ENCODE results near the gene RHOBTB3.

- TF ChIP-seq CTCF (conservative IDR thresholded peaks at IDR 0.05 in 1 of 2, IDR thresholded peaks at IDR 0.05 in 1 of 2; ENCODE audit: low read depth in 1 of 2, low read length in 2 of 2) (no peak), EZH2 (IDR thresholded peaks at IDR 0.05; ENCODE audit: low read length, missing control alignments) (no peak)
Observed at GRCh38 chr5:95801532-95801931, 70.4 kb downstream of the RHOBTB3 start.

All from fibroblast of lung (primary cell).